GM18870 (cell line): ENCODE results near the gene TMEM100.
"Not testable (repeated sequence)": the region's sequence is repeated elsewhere in the genome, so short reads cannot be mapped to it uniquely, and the experiment has no call there.

Experiments used
- ATAC-seq: cut with Tn5 transposase; IDR thresholded peaks from one replicate; pipeline ENCODE4 v1.9.1; 2021; ENCODE audit warnings: moderate library complexity; ENCODE audit not compliant: unreplicated experiment

The TMEM100 gene

GRCh38 chr17:55690105-55690508 is 32.6 kb downstream of the TMEM100 start:
- no peak for ATAC-seq

- no peak for ATAC-seq
Measured at GRCh38 chr17:55689672-55690071, 33.0 kb downstream of the TMEM100 start.

- ATAC-seq, result no peak
Measured at GRCh38 chr17:55688057-55688456, 34.6 kb downstream of the TMEM100 start.

GRCh38 chr17:55687037-55687436 is 35.6 kb downstream of the TMEM100 start:
- ATAC-seq, result no peak

- ATAC-seq, result no peak
Measured at GRCh38 chr17:55683550-55684315, 38.9 kb downstream of the TMEM100 start.

GRCh38 chr17:55681342-55681700 is 41.3 kb downstream of the TMEM100 start:
- no peak for ATAC-seq

- no peak for ATAC-seq
Measured at GRCh38 chr17:55680686-55681341, 41.9 kb downstream of the TMEM100 start.

GRCh38 chr17:55677446-55677845 is 45.2 kb downstream of the TMEM100 start:
- no peak for ATAC-seq

- ATAC-seq, result no peak
Measured at GRCh38 chr17:55676274-55676673, 46.4 kb downstream of the TMEM100 start.

GRCh38 chr17:55673743-55674506 is 48.7 kb downstream of the TMEM100 start:
- no peak for ATAC-seq

GRCh38 chr17:55672585-55673501 is 49.8 kb downstream of the TMEM100 start:
- ATAC-seq, result no peak

- not testable (repeated sequence) for ATAC-seq
Measured at GRCh38 chr17:55672010-55672409, 50.7 kb downstream of the TMEM100 start.
